HepG2 (cell line): ENCODE measurements around the gene AUTS2. TPM values are rescaled to one million over a fixed set of nuclear protein-coding genes. Genes with fewer than 3 reads are reported as not detected.
"Not testable (repeated sequence)": the region's sequence is repeated elsewhere in the genome, so short reads cannot be mapped to it uniquely, and the experiment has no call there.

Source experiments
- ATAC-seq: fragments of 200-7000 bp; cut with Tn5 transposase; 3 replicates; pipeline ENCODE4 v1.9.1; 2020; ENCODE audit warnings: mild to moderate bottlenecking, moderate library complexity
- BruUV-seq: library from RNA; stranded (reverse); fragments of 400-500 nt; replicated peaks from 2 replicates; lab custom pipeline; 2021; lab: Mats Ljungman, UMichigan
- CTCF ChIA-PET: fragments of 300-600 bp; formaldehyde crosslinking; extraction: SDS; loops from one replicate; lab custom pipeline; 2021; ENCODE audit warnings: low total read pairs, inconsistent platforms, low intra/inter-chr PET ratio; lab: Yijun Ruan, JAX
- POLR2A ChIA-PET: fragments of 350-600 bp; sonication (Branson Sonifier 250); formaldehyde crosslinking; loops from one replicate; lab custom pipeline; 2020; ENCODE audit warnings: antibody characterized with exemption, inconsistent platforms; lab: Yijun Ruan, JAX
- DNase-seq: peaks from one replicate; pipeline ENCODE4 v3.0.0-alpha.2; 2015; ENCODE audit warnings: low spot score
- FAIRE-seq: peaks from 3 replicates; lab custom pipeline; 2011; peaks lifted over from hg19 to GRCh38; lab: Jason Lieb, UNC
- H2AFZ ChIP-seq: one replicate; pipeline ENCODE4 v1.6.1; 2011; ENCODE audit warnings: low read length, inconsistent platforms
- H3K27ac ChIP-seq: fragments of 300-600 bp; 3 replicates; pipeline ENCODE4 v1.8.0; 2011; ENCODE audit warnings: mixed run types, mild to moderate bottlenecking, mixed read lengths, low read length, inconsistent platforms; ENCODE audit not compliant: insufficient read depth; ENCODE audit errors: extremely low read length
- H3K27me3 ChIP-seq, 2 experiments: fragments of 200-600 bp in 1 of 2; 2 replicates in 1 of 2; 3 replicates in 1 of 2; pipeline versions ENCODE4 v1.6.0 to v1.8.0; 2011; ENCODE audit warnings: low read length in 2 of 2, mild to moderate bottlenecking in 2 of 2, moderate library complexity in 2 of 2, inconsistent platforms in 1 of 2; ENCODE audit not compliant: insufficient read depth in 2 of 2, control insufficient read depth in 1 of 2
- H3K36me3 ChIP-seq, 2 experiments: fragments of 200-600 bp in 1 of 2; replicated peaks in 1 of 2; 2 replicates in 1 of 2; 3 replicates in 1 of 2; pipeline versions ENCODE4 v1.5.1 to v1.8.0; 2011; ENCODE audit warnings: low read length in 2 of 2, inconsistent platforms in 1 of 2; ENCODE audit not compliant: insufficient read depth in 2 of 2, control insufficient read depth in 1 of 2
- H3K4me1 ChIP-seq: 2 replicates; pipeline ENCODE4 v1.5.1; 2012; ENCODE audit warnings: low read length, inconsistent platforms; ENCODE audit not compliant: insufficient read depth
- H3K4me2 ChIP-seq: 2 replicates; pipeline ENCODE4 v1.6.0; 2011; ENCODE audit warnings: low read depth, low read length, inconsistent platforms
- H3K4me3 ChIP-seq, 3 experiments: fragments of 200-600 bp in 1 of 3; sonication (generic), shearing (Covaris generic) in 1 of 3; replicated peaks in 1 of 3; 2 replicates each; pipeline ENCODE4 v1.5.1; 2011 to 2016; ENCODE audit warnings: low read length in 3 of 3, inconsistent platforms in 2 of 3, low read depth in 2 of 3, mild to moderate bottlenecking in 2 of 3, control low read depth in 1 of 3, mixed read lengths in 1 of 3; ENCODE audit not compliant: insufficient read depth in 1 of 3
- H3K79me2 ChIP-seq: one replicate; pipeline ENCODE4 v1.6.1; 2011; ENCODE audit warnings: low read length, inconsistent platforms; ENCODE audit not compliant: insufficient read depth
- H3K9ac ChIP-seq: 2 replicates; pipeline ENCODE4 v1.6.0; 2011; ENCODE audit warnings: mild to moderate bottlenecking, low read depth, low read length, inconsistent platforms; ENCODE audit not compliant: insufficient read depth
- H3K9me3 ChIP-seq: 2 replicates; pipeline ENCODE4 v1.5.1; 2012; ENCODE audit warnings: mild to moderate bottlenecking, low read length
- H4K20me1 ChIP-seq: 2 replicates; pipeline ENCODE4 v1.6.0; 2011; ENCODE audit warnings: inconsistent platforms, mild to moderate bottlenecking, low read length, moderate library complexity; ENCODE audit not compliant: insufficient read depth
- DNMT1 ChIP-seq: sonication (generic); formaldehyde crosslinking; IDR thresholded peaks from 2 replicates; pipeline ENCODE4 v1.5.1; 2020; ENCODE audit warnings: mild to moderate bottlenecking, missing genetic modification reagents
- HINFP ChIP-seq: sonication (generic); formaldehyde crosslinking; IDR thresholded peaks from 2 replicates; pipeline ENCODE4 v1.4.0; 2020; ENCODE audit warnings: low read depth, mild to moderate bottlenecking, missing genetic modification reagents
- IKZF5 ChIP-seq: IDR thresholded peaks from 2 replicates; pipeline ENCODE4 v1.6.1; 2018; ENCODE audit warnings: missing genetic modification reagents, mild to moderate bottlenecking, missing compliant biosample characterization
- SRSF1 ChIP-seq: fragments of 200-400 bp; formaldehyde crosslinking; optimal IDR thresholded peaks from 2 replicates; pipeline ENCODE3; 2017; ENCODE audit warnings: mild to moderate bottlenecking, low read depth, low read length, moderate library complexity
- ZNF20 ChIP-seq: sonication (generic); formaldehyde crosslinking; IDR thresholded peaks from 2 replicates; pipeline ENCODE4 v1.4.0; 2020; ENCODE audit warnings: mild to moderate bottlenecking, moderate library complexity, missing genetic modification reagents
- ZNF282 ChIP-seq: fragments of 450-650 bp; IDR thresholded peaks from 2 replicates; pipeline ENCODE4 v1.6.1; 2018; ENCODE audit not compliant: partially characterized antibody
- ZNF33B ChIP-seq: sonication (generic); formaldehyde crosslinking; IDR thresholded peaks from 2 replicates; pipeline ENCODE4 v1.5.1; 2020; ENCODE audit warnings: mild to moderate bottlenecking, missing genetic modification reagents
- WGBS: methylation state at CpG from one replicate; pipeline ENCODE4 v1.1.6; 2017; ENCODE audit warnings: low lambda C conversion rate; 5-methylcytosine and 5-hydroxymethylcytosine counted together
- in situ Hi-C: cut with HindIII; loops from 2 replicates; pipeline ENCODE4 v1.10.0; 2017; ENCODE audit warnings: low pct_unique_long_range_greater_than_20kb; ENCODE audit not compliant: extremely low pct_ligation_motif_present
- intact Hi-C: fragments of 100-400 bp; cut with micrococcal nuclease; formaldehyde crosslinking; loops from one replicate; pipeline ENCODE4 v1.10.0; 2022; ENCODE audit not compliant: unreplicated experiment
- polyA plus RNA-seq, 8 experiments: library from polyadenylated mRNA; depleted of rRNA in 3 of 8; stranded (reverse) in 7 of 8; unstranded in 1 of 8; fragments of >200 nt; fragmentation: Illumina TruSeq in 4 of 8; extraction: Trizol in 4 of 8; gene quantifications; 2 replicates each; pipeline versions ENCODE4 v1.2.1 to v1.2.3, GENCODE V29; 2011 to 2016; ENCODE audit warnings: low read depth in 4 of 8, missing spikeins in 1 of 8, mixed read lengths in 1 of 8; ENCODE audit not compliant: insufficient read depth in 1 of 8
- total RNA-seq, 5 experiments: library from RNA; depleted of rRNA; stranded (reverse); fragments of >200 nt; fragmentation: Illumina TruSeq; extraction: Trizol; gene quantifications; 2 replicates each; pipeline ENCODE4 v1.2.3, GENCODE V29; 2016; ENCODE audit warnings: low read depth in 1 of 5

AUTS2 gene
- total and polyA plus RNA-seq, 2 of the 13 experiments (the other 11 are each of a cell fraction or from before 2014, with no cell fraction given): 0.38 TPM; not detected in 1

DNA sequence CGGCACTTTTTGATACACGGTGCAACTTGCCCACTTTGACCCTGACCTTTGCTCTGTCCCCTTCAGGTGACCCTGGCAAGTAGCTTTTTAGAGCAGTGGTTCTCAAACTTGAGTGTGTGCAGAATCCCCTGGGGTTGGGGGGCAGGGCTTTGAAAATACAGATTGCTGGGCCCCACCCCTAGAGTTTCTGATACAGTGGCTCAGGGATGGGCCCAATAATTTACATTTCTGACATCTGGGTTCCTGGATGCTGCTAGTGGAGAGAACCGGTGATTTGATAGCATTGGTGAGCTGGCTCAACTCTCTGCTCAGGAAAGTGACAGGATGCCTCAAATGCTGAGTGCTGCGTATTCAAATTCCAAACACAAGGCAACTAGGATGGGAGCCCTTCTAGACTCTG, 995.9 kb downstream of the AUTS2 start (continued):
- no peak for TF ChIP-seq HINFP (CRISPR knock-in tag)
- TF ChIP-seq IKZF5 (CRISPR knock-in tag): no peak
- no peak for TF ChIP-seq SRSF1
- TF ChIP-seq DNMT1 (CRISPR knock-in tag): no peak
- TF ChIP-seq ZNF20: no peak
- TF ChIP-seq ZNF33B (CRISPR knock-in tag): no peak
- no peak for TF ChIP-seq ZNF282

DNA sequence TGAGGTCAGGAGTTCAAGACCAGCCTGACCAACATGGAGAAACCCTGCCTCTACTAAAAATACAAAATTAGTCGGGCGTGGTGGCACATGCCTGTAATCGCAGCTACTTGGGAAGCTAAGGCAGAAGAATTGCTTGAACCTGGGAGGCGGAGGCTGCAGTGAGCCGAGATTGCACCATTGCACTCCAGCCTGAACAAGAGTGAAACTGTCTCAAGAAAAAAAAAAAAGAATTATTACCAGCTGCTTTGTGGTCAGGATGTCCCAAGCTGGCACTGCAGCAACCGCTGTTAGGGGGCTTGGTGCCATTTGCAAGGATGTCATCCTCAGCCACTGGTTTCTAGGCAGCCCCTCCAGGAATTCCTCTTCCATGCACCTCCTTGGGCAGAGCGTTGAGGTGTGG, 996.6 kb downstream of the AUTS2 start:
- ATAC-seq, H2AFZ ChIP-seq, intact Hi-C loops, POLR2A ChIA-PET, in situ Hi-C loops, H3K4me2 ChIP-seq, FAIRE-seq, H4K20me1 ChIP-seq, BruUV-seq, CTCF ChIA-PET, H3K36me3 ChIP-seq, H3K4me3 ChIP-seq, H3K27ac ChIP-seq, H3K9ac ChIP-seq, H3K9me3 ChIP-seq, DNase-seq, H3K4me1 ChIP-seq, H3K79me2 ChIP-seq: not testable (repeated sequence)
- peaks cover 0 to 22% of the 10 kb centered on the region in 2 experiments; a peak in 2 of 5 replicates for H3K27me3 ChIP-seq
- 58% methylated on average over 7 of the region's 7 CpGs for WGBS
